Measurements from ENCODE around the gene FAXC. TPM values are rescaled to one million over a fixed set of nuclear protein-coding genes. Genes with fewer than 3 reads are reported as not detected.

Gene FAXC
- total RNA-seq, 4 donors from 2014 or later: 1.6 to 6.8 (median 4.9) TPM

DNA sequence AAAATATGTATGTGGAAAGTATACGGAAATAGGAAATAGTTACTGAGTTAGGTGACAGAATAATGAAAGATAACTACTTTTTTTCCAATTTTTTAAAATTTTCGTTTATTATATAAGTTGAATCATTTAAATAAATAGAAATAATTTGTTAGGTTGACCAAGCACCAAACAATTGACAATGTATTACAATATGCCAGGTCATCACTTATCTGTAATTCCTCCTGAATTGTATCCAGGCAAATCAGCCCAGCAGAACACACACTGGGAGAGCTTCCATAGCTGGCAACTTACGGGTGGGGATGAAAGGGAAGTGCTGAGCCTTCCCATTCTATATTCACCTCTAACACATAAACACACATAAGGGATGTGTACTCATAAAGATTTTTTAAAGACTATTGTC is 40.7 kb downstream of the FAXC start:
- Histone ChIP-seq H3K27me3 (no peaks in the 10 kb centered on the region), H3K4me1 (no peaks in the 10 kb centered on the region), H3K9me3 (no peaks in the 10 kb centered on the region), H3K4me3 (no peak overlapping the region), H3K36me3 (no peaks in the 10 kb centered on the region), H3K27ac (no peak overlapping the region)
- TF ChIP-seq POLR2A (IDR thresholded peaks at IDR 0.05) (no peak), POLR2AphosphoS5 (IDR thresholded peaks at IDR 0.05) (no peak), EP300 (IDR thresholded peaks at IDR 0.05) (no peak)
- TF ChIP-seq, protein P1, sequence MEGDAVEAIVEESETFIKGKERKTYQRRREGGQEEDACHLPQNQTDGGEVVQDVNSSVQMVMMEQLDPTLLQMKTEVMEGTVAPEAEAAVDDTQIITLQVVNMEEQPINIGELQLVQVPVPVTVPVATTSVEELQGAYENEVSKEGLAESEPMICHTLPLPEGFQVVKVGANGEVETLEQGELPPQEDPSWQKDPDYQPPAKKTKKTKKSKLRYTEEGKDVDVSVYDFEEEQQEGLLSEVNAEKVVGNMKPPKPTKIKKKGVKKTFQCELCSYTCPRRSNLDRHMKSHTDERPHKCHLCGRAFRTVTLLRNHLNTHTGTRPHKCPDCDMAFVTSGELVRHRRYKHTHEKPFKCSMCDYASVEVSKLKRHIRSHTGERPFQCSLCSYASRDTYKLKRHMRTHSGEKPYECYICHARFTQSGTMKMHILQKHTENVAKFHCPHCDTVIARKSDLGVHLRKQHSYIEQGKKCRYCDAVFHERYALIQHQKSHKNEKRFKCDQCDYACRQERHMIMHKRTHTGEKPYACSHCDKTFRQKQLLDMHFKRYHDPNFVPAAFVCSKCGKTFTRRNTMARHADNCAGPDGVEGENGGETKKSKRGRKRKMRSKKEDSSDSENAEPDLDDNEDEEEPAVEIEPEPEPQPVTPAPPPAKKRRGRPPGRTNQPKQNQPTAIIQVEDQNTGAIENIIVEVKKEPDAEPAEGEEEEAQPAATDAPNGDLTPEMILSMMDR (IDR thresholded peaks at IDR 0.05): no peak
- DNase-seq (ENCODE audit: low spot score in 2 of 2): no peak
- WGBS: 72% methylated on average over 3 of the region's 3 CpGs

DNA sequence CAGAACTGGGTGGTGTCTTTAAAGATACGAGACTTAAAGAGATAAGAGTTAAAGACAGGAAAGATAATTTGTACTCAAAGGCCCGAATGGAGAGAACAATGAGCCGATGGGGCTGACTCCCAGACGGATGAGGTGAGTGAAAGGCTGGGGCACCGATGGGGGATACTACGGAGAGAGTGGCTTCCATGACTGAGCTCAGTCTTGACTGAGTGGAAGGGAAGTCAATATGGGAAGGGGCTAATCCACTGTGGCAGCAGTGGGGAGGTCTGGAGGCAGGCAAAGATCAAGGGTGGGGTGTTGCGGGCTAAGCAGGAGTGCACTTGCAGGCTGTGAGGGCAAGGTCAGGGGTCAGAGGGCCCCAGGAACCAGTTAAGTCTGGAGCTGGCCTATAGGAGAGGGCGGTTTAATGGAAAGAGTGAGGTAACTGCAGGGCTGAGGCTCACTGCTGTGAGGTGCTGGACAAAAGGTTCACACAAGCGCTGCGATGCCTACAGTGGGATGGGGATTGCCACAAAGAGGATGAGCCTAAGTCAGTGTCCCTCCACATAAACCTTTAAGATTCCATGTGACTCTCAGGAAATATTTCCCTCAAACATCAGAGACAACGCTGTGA is 42.1 kb downstream of the FAXC start:
- H3K36me3 ChIP-seq: no peaks in the 10 kb centered on the region
- TF ChIP-seq POLR2AphosphoS5 (IDR thresholded peaks at IDR 0.05) (no peak), EP300 (IDR thresholded peaks at IDR 0.05) (no peak), POLR2A (IDR thresholded peaks at IDR 0.05) (no peak)
- TF ChIP-seq, protein P1 (IDR thresholded peaks at IDR 0.05): no peak
- no peak overlapping the region for H3K27ac ChIP-seq
- H3K4me1 ChIP-seq: no peaks in the 10 kb centered on the region
- WGBS: 83% methylated on average over 11 of the region's 11 CpGs
- H3K4me3 ChIP-seq: no peak overlapping the region
- no peak for DNase-seq (ENCODE audit: low spot score in 2 of 2)
- H3K9me3 ChIP-seq: no peaks in the 10 kb centered on the region
- no peaks in the 10 kb centered on the region for H3K27me3 ChIP-seq

DNA sequence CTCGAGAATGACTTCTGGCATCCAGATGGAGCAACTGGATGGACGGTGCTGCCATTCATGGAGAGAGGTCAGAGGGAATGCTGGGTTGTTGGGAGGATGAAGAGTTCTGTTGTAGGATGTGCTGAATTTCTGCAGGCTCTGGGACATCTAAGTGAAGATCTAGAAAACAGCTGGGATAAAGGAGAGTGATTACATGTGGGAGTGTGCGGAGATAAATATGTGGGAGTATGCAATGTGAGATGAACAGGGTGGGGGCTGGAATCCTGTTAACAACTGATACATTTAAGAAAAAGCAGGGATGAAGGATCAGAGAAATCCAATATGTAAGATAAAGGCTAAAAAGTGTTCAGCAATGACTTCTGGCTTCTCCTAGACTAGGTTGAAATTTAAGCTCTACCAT is 43.1 kb downstream of the FAXC start:
- TF ChIP-seq POLR2AphosphoS5 (IDR thresholded peaks at IDR 0.05) (no peak), EP300 (IDR thresholded peaks at IDR 0.05) (no peak), POLR2A (IDR thresholded peaks at IDR 0.05) (no peak)
- TF ChIP-seq, protein P1 (IDR thresholded peaks at IDR 0.05): no peak
- no peak overlapping the region for H3K4me3 ChIP-seq

DNA sequence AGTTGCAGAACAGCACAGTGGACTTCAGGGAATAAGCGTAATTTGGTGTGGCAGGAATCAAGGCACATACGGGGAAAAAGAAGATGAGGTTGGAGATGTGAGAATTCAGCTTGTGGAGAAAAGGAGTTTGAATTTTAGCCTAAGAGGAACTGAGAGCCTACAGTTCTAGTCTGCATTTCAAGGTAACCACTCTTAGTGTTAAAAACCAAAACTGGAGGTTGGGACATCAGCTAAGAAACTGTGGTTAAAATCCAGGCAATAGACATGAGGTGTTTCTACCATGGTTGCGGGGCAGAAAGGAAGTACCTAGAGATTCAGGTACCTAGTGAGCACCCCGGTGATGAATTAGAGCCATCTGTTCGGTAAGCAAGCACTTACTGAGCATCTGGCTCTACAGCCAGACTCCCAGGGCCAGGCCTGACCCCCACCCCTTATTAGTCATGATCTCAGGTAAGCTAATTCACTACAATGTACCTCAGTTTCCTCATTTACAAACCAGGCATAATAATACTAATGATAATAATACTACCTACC is 44.4 kb downstream of the FAXC start:
- DNase-seq (ENCODE audit: low spot score in 2 of 2): no peak
- Histone ChIP-seq H3K27ac (no peak overlapping the region), H3K4me3 (no peak overlapping the region), H3K36me3 (no peaks in the 10 kb centered on the region), H3K9me3 (no peaks in the 10 kb centered on the region), H3K4me1 (no peaks in the 10 kb centered on the region), H3K27me3 (no peaks in the 10 kb centered on the region)
- TF ChIP-seq POLR2A (IDR thresholded peaks at IDR 0.05): no peak
- TF ChIP-seq, protein P1 (IDR thresholded peaks at IDR 0.05): no peak
- TF ChIP-seq POLR2AphosphoS5 (IDR thresholded peaks at IDR 0.05): no peak
- no peak for TF ChIP-seq EP300 (IDR thresholded peaks at IDR 0.05)
- 92% methylated on average over 5 of the region's 5 CpGs for WGBS

More for the DNA sequence above, 43.1 kb downstream of the FAXC start:
- Histone ChIP-seq H3K27ac (no peak overlapping the region), H3K27me3 (no peaks in the 10 kb centered on the region), H3K4me1 (no peaks in the 10 kb centered on the region), H3K9me3 (no peaks in the 10 kb centered on the region), H3K36me3 (no peaks in the 10 kb centered on the region)
- 49% methylated on average over 3 of the region's 3 CpGs for WGBS
- no peak for DNase-seq (ENCODE audit: low spot score in 2 of 2)

DNA sequence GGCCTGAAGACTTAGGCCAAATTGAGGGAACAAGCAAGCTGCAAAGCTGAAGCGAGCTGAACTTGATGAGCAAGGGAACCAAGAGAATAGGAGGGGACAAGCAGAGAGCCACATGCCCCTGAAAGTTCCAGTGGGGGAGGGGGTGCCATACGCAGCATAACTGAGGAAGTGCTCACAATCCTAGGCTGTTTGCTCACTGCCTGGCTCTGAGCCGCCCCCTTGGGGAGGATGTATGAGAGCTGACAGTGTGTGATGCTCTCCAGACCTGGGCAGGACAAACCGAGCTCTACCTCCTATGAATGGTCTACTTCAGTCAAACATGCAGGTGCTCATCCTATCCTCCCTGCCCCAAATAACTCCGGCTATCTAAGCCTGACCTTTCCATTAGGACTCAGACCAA is 52.1 kb downstream of the FAXC start:
- Histone ChIP-seq H3K27me3 (no peaks in the 10 kb centered on the region), H3K36me3 (no peaks in the 10 kb centered on the region), H3K4me1 (no peaks in the 10 kb centered on the region), H3K9me3 (no peaks in the 10 kb centered on the region), H3K4me3 (no peak overlapping the region), H3K27ac (no peak overlapping the region)
- 84% methylated on average over 5 of the region's 5 CpGs for WGBS
- TF ChIP-seq, protein P1 (IDR thresholded peaks at IDR 0.05): no peak
- no peak for TF ChIP-seq POLR2A (IDR thresholded peaks at IDR 0.05)
- no peak for TF ChIP-seq POLR2AphosphoS5 (IDR thresholded peaks at IDR 0.05)
- TF ChIP-seq EP300 (IDR thresholded peaks at IDR 0.05): no peak
- no peak for DNase-seq (ENCODE audit: low spot score in 2 of 2)

All from suprapubic skin (tissue), 4 donors.